GM19099 (cell line): ENCODE results near the gene CORO1A.
"Not testable (repeated sequence)": the region's sequence is repeated elsewhere in the genome, so short reads cannot be mapped to it uniquely, and the experiment has no call there.

Experiments used
- POLR2A ChIP-seq: IDR thresholded peaks from 3 replicates; pipeline ENCODE4 v1.6.1; 2011; ENCODE audit warnings: low read depth; ENCODE audit not compliant: insufficient read length; ENCODE audit errors: extremely low read depth

CORO1A gene

DNA sequence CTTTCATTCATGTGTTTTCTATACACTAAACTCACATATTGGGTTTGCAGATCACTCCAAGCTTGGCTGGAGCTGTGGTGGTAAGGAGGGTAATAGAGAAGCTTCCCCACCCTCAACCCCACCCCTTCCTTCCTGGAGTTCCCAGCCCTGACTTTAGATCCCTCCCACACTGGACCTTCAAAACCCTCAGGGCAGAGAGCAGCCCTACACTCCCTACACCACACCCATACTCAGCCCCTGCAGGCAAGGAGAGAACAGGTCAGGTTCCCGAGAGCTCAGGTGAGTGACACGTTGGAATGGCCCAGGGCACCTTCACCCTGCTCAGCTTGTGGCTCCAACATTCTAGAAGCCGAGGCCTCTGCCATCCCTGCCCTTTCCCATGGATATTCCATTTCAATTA, 15.6 kb downstream of the CORO1A start, which contains the start of gene SULT1A3:
SULT1A3 (plus strand) TSS at position 207 of the 400 bp plus-strand sequence. CDS start 1,474 bp downstream, outside the sequence.
- TF ChIP-seq POLR2A = not testable (repeated sequence)
